Bronchial epithelial cell (primary cell): Measurements from ENCODE around the gene TFF2. TPM values are rescaled to one million over a fixed set of nuclear protein-coding genes. Genes with fewer than 3 reads are reported as not detected.

Experiments used
- DNase-seq: peaks from one replicate; pipeline ENCODE4 v3.0.0-alpha.2; 2010; ENCODE audit warnings: low read depth
- FAIRE-seq: peaks from 2 replicates; lab custom pipeline; 2011; peaks lifted over from hg19 to GRCh38; lab: Jason Lieb, UNC
- H3K27me3 ChIP-seq: 2 replicates; pipeline ENCODE4 v1.5.1; 2011; ENCODE audit warnings: low read length; ENCODE audit not compliant: control insufficient read depth, insufficient read depth
- H3K36me3 ChIP-seq: 2 replicates; pipeline ENCODE4 v1.5.1; 2011; ENCODE audit warnings: low read length; ENCODE audit not compliant: control insufficient read depth, insufficient read depth
- H3K4me3 ChIP-seq: 2 replicates; pipeline ENCODE4 v1.5.1; 2011; ENCODE audit warnings: mild to moderate bottlenecking, low read depth, low read length, control low read depth
- CTCF ChIP-seq: IDR thresholded peaks from 2 replicates; pipeline ENCODE4 v1.5.1; 2011; ENCODE audit warnings: mild to moderate bottlenecking, moderate library complexity, low read length, control low read depth, inconsistent platforms; ENCODE audit not compliant: insufficient read depth, severe bottlenecking
- total RNA-seq: library from RNA; depleted of rRNA; stranded (reverse); fragments of >200 nt; gene quantifications from 2 replicates; pipeline ENCODE4 v1.2.1, GENCODE V29; 2014

TFF2 gene
- total RNA-seq, 1 donor from 2014 or later, result not detected

GRCh38 chr21:42377951-42378340 lies 27.2 kb upstream of the TFF2 start:
- DNase-seq (no peak), FAIRE-seq (no peak)
- Histone ChIP-seq H3K36me3 (no peaks in the 10 kb centered on the region), H3K4me3 (no peak overlapping the region), H3K27me3 (peaks cover 14% of the 10 kb centered on the region)
- no peak for TF ChIP-seq CTCF

GRCh38 chr21:42377211-42377950 lies 26.6 kb upstream of the TFF2 start:
- DNase-seq, result no peak

GRCh38 chr21:42376338-42376982 lies 25.7 kb upstream of the TFF2 start:
- FAIRE-seq, result no peak
- H3K27me3 ChIP-seq, result peaks cover 14% of the 10 kb centered on the region
- DNase-seq, result no peak
- TF ChIP-seq CTCF, result peak; percentile 39
- H3K36me3 ChIP-seq, result no peaks in the 10 kb centered on the region
- no peak overlapping the region for H3K4me3 ChIP-seq

More at GRCh38 chr21:42377211-42377950, 26.6 kb upstream of the TFF2 start:
- H3K4me3 ChIP-seq, result no peak overlapping the region
- no peak for TF ChIP-seq CTCF
- FAIRE-seq, result no peak
- peaks cover 14% of the 10 kb centered on the region for H3K27me3 ChIP-seq
- H3K36me3 ChIP-seq, result no peaks in the 10 kb centered on the region

- TF ChIP-seq CTCF, result no peak
- no peak overlapping the region for H3K4me3 ChIP-seq
- FAIRE-seq (no peak), DNase-seq (no peak)
- H3K27me3 ChIP-seq, result peaks cover 14% of the 10 kb centered on the region
- H3K36me3 ChIP-seq, result no peaks in the 10 kb centered on the region
Observed at GRCh38 chr21:42375966-42376337, 25.2 kb upstream of the TFF2 start.

GRCh38 chr21:42375506-42375905 lies 24.7 kb upstream of the TFF2 start:
- Histone ChIP-seq H3K4me3 (no peak overlapping the region), H3K36me3 (no peaks in the 10 kb centered on the region), H3K27me3 (peaks cover 14% of the 10 kb centered on the region)
- no peak for DNase-seq
- no peak for FAIRE-seq
- no peak for TF ChIP-seq CTCF
